ENCODE results near the gene SRM. TPM values are rescaled to one million over a fixed set of nuclear protein-coding genes. Genes with fewer than 3 reads are reported as not detected.

SRM gene
- total RNA-seq, 1 donor from 2014 or later: 15.7 TPM

- H3K4me1 ChIP-seq: peaks cover 14% of the 10 kb centered on the region
- TF ChIP-seq EZH2phosphoT487 (IDR thresholded peaks at IDR 0.05): no peak
- TF ChIP-seq EZH2 (IDR thresholded peaks at IDR 0.05): no peak
- TF ChIP-seq CTCF (IDR thresholded peaks at IDR 0.05): no peak
- H3K4me2 ChIP-seq: no peak overlapping the region
- Mint-ChIP-seq H3K36me3 (peaks cover 23% of the 10 kb centered on the region), H3K9me3 (no peaks in the 10 kb centered on the region), H3K27ac (no peak overlapping the region), H3K4me1 (peaks cover 22% of the 10 kb centered on the region), H3K27me3 (ENCODE audit: insufficient read depth, low read depth) (peaks cover 3% of the 10 kb centered on the region), H3K4me3 (peak overlapping the region; percentile 28)
- peaks cover 36% of the 10 kb centered on the region for H3F3A ChIP-seq (ENCODE audit: low read depth)
- H3K27me3 ChIP-seq: no peaks in the 10 kb centered on the region
- no peak overlapping the region for H3K27ac ChIP-seq
- H4K20me1 ChIP-seq (ENCODE audit: low read depth): peaks cover 16% of the 10 kb centered on the region
- peaks cover 33% of the 10 kb centered on the region for H3K79me2 ChIP-seq (ENCODE audit: low read depth)
- no peak overlapping the region for H3K4me3 ChIP-seq
- H3K9me3 ChIP-seq (ENCODE audit: low read depth): no peaks in the 10 kb centered on the region
- H3K9ac ChIP-seq: no peak overlapping the region
- no peak for DNase-seq (ENCODE audit: low spot score)
- H3K36me3 ChIP-seq: peaks cover 9% of the 10 kb centered on the region
- H2AFZ ChIP-seq (replicated peaks): no peak overlapping the region
Observed at GRCh38 chr1:11062965-11063401, 3.2 kb upstream of the SRM start.

GRCh38 chr1:11061652-11062365, 2.0 kb upstream of the SRM start:
- Histone ChIP-seq H3F3A (ENCODE audit: low read depth) (peaks cover 36% of the 10 kb centered on the region), H3K4me1 (peaks cover 14% of the 10 kb centered on the region), H4K20me1 (ENCODE audit: low read depth) (peaks cover 18% of the 10 kb centered on the region), H3K79me2 (ENCODE audit: low read depth) (peaks cover 37% of the 10 kb centered on the region), H3K4me3 (no peak overlapping the region), H3K36me3 (peaks cover 9% of the 10 kb centered on the region), H3K9me3 (ENCODE audit: low read depth) (no peaks in the 10 kb centered on the region), H3K27ac (no peak overlapping the region), H3K4me2 (no peak overlapping the region), H3K27me3 (no peaks in the 10 kb centered on the region), H2AFZ (replicated peaks) (no peak overlapping the region), H3K9ac (no peak overlapping the region)
- H3K4me1 Mint-ChIP-seq: peaks cover 22% of the 10 kb centered on the region
- H3K27ac Mint-ChIP-seq: no peak overlapping the region
- peaks cover 3% of the 10 kb centered on the region for H3K27me3 Mint-ChIP-seq (ENCODE audit: insufficient read depth, low read depth)
- H3K36me3 Mint-ChIP-seq: peaks cover 21% of the 10 kb centered on the region
- DNase-seq (ENCODE audit: low spot score): no peak
- peak overlapping the region; percentile 96 for H3K4me3 Mint-ChIP-seq
- TF ChIP-seq EZH2phosphoT487 (IDR thresholded peaks at IDR 0.05) (no peak), CTCF (IDR thresholded peaks at IDR 0.05) (no peak), EZH2 (IDR thresholded peaks at IDR 0.05) (no peak)
- H3K9me3 Mint-ChIP-seq: no peaks in the 10 kb centered on the region

GRCh38 chr1:11059155-11059967, 457 bp downstream of the SRM start:
- Mint-ChIP-seq H3K4me1 (peaks cover 22% of the 10 kb centered on the region), H3K36me3 (peaks cover 6% of the 10 kb centered on the region), H3K4me3 (peak overlapping the region; percentile 96), H3K27me3 (ENCODE audit: insufficient read depth, low read depth) (peaks cover 3% of the 10 kb centered on the region), H3K27ac (no peak overlapping the region), H3K9me3 (no peaks in the 10 kb centered on the region)
- Histone ChIP-seq H3K27me3 (no peaks in the 10 kb centered on the region), H2AFZ (replicated peaks) (peak overlapping the region; percentile 97), H4K20me1 (ENCODE audit: low read depth) (peaks cover 22% of the 10 kb centered on the region), H3K9ac (peak overlapping the region; percentile 81), H3K4me3 (peak overlapping the region; percentile 99), H3K79me2 (ENCODE audit: low read depth) (peaks cover 37% of the 10 kb centered on the region), H3K9me3 (ENCODE audit: low read depth) (no peaks in the 10 kb centered on the region), H3K27ac (no peak overlapping the region), H3F3A (ENCODE audit: low read depth) (peaks cover 29% of the 10 kb centered on the region), H3K4me2 (peak overlapping the region; percentile 99), H3K4me1 (peaks cover 14% of the 10 kb centered on the region), H3K36me3 (no peaks in the 10 kb centered on the region)
- TF ChIP-seq EZH2phosphoT487 (IDR thresholded peaks at IDR 0.05): no peak
- TF ChIP-seq CTCF (IDR thresholded peaks at IDR 0.05): peak; percentile 12
- no peak for TF ChIP-seq EZH2 (IDR thresholded peaks at IDR 0.05)
- DNase-seq (ENCODE audit: low spot score): no peak

Data from neural progenitor cell (in vitro differentiated cells).